Measurements from ENCODE around the gene KCNK3.
A peak's percentile ranks its signal among the peaks of the same experiment; 100 is the strongest.
"Not testable (repeated sequence)": the region's sequence is repeated elsewhere in the genome, so short reads cannot be mapped to it uniquely, and the experiment has no call there.

The KCNK3 gene

DNA sequence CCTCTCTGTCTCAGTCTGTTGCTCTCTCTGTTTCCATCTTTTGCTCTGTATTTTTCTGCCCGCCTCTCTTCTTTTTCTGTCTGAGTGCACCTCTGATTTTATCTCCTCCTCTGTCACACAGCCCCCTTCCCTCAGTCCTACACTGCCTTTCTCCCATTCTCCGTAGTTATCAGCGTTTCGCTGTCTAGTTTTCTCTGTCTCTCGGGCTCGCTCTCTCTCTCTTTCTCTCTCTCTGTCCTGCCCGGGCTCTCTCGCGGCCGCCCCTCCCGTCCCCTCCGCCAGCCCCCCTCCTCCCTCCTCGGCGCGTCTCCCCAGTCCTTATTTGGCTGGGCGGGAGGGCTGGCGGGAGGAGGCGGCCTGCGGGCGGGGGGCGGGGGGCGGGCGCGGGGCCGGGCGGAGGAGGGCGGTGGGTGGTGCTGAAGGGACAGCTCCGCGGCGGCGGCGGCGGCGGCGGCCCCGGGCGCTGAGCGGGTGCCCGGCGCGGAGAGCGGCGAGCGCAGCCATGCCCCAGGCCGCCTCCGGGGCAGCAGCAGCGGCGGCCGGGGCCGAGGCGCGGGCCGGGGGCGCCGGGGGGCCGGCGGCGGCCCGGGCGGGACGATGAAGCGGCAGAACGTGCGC is at the start of gene KCNK3:
Gene KCNK3 (plus strand): TSS at position 444 of the 618 bp plus-strand sequence. CDS start 154 bp downstream, at position 598.
- peak within 1 kb of the TSS; percentile 63 for H3K4me3 Mint-ChIP-seq
- no peaks in the 10 kb centered on the region for H3K9me3 Mint-ChIP-seq
- H3K27ac Mint-ChIP-seq: no peak within 1 kb of the TSS
- H3K36me3 Mint-ChIP-seq: no peaks in the 10 kb centered on the region
- no peaks in the 10 kb centered on the region for H3K4me1 Mint-ChIP-seq
- H3K27me3 Mint-ChIP-seq: peaks cover 46% of the 10 kb centered on the region

DNA sequence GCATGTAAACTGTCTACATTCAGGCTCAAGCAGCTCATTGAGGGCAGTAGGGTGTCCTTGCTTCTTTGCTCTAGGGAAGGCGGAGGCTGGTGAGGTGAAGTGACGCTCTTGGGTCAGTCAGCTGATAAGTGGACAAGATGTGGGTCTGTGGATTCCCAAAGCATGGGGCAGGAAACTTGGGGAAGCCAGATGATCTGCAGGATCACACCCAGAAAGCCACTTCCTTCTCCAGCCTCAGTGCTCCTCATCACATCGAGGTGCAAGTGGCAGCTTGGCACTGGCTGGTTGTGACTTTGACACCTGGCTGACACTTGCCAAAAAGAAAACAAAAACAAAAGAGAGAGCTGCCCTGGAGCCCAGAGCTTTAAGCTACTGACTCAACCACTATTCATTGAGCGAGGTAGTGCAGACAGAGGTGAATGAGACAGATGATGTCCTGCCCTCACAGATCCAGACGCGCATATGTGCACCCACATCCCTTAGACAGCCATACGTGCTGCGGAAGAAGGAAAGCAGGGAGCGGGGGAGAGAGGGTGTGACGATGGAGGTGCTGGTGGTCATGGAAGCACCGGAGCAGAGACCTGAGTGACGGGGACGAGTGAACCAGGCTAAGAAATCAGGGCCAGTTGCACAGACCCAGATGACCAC is 48.2 kb upstream of the KCNK3 start:
- no peaks in the 10 kb centered on the region for H3K9me3 Mint-ChIP-seq
- no peak overlapping the region for H3K4me3 Mint-ChIP-seq
- no peaks in the 10 kb centered on the region for H3K36me3 Mint-ChIP-seq
- H3K27ac Mint-ChIP-seq: no peak overlapping the region
- peaks cover 10% of the 10 kb centered on the region for H3K27me3 Mint-ChIP-seq
- H3K4me1 Mint-ChIP-seq: no peaks in the 10 kb centered on the region

DNA sequence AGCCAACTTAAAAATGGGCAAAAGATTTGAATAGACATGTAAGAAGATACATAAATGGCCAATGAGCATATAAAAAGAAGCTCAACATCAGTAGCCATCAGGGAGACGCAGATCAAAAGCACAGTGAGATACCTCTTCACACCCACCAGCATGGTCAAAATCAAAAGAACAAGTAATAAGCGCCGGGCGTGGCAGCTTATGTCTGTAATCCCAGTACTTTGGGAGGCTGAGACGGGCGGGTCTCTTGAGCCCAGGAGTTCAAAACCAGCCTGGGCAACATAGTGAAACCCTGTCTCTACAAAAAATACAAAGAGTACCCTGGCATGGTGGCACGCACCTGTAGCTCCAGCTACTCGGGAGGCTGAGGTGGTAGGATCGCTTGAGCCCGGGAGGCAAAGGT is 46.8 kb upstream of the KCNK3 start:
- H3K9me3 Mint-ChIP-seq: no peaks in the 10 kb centered on the region
- H3K27ac Mint-ChIP-seq: no peak overlapping the region
- peaks cover 16% of the 10 kb centered on the region for H3K27me3 Mint-ChIP-seq
- no peaks in the 10 kb centered on the region for H3K4me1 Mint-ChIP-seq
- no peak overlapping the region for H3K4me3 Mint-ChIP-seq
- no peaks in the 10 kb centered on the region for H3K36me3 Mint-ChIP-seq

DNA sequence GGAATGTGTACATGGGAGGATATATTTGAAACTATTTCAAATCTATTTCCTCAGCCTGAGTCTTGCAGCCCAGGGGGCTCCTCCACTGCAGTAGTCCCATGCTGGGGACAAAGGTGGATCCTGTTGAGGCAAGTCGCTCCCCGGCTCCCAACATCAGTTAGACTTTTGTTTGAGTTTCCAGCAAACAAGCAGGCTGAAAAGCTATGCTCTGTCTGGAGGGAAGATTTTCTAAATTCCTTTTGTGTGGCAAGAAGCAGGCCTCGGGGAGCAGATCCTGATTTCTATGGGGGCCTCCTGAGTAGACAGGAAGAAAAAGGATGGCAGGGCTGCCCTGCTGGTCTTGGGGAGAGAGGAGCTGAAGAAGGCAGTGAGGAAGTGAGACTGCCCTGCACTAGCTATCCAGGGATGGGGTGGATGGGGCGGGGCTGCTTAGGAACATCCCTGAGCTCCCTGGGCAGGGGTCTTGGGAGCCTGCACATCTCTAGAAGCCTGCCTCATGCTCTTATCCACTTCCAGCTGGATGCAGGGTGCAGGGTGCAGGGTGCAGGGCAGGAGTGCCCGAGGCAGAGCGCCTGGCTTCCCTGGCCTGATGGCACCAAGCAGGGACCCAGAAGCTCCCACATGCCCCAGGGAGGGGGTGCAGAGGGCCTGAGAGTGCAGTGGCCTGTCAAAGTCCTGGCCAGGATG is 45.4 kb upstream of the KCNK3 start:
- no peak overlapping the region for H3K27ac Mint-ChIP-seq
- H3K36me3 Mint-ChIP-seq: no peaks in the 10 kb centered on the region
- no peak overlapping the region for H3K4me3 Mint-ChIP-seq
- H3K4me1 Mint-ChIP-seq: no peaks in the 10 kb centered on the region
- H3K9me3 Mint-ChIP-seq: no peaks in the 10 kb centered on the region
- H3K27me3 Mint-ChIP-seq: peaks cover 11% of the 10 kb centered on the region

DNA sequence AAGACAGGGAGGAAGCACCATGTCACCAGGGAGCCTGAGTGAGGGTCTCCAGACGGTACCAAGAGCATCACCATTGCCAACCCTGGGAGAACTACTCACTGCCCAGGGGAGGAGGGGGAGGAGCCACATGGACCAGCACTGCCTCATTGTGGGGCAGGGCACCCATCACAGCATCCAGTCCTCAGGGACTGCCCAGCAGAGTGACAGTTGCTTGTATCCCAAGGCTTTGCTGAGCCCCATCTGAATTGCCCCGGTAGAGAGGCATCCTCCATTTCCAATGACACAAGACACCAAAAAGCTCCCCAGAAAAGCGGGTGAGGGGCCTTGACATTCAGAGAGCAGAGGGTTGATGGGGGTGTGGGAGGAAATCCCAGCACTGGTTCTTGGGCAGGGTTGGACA is 44.5 kb upstream of the KCNK3 start:
- no peaks in the 10 kb centered on the region for H3K36me3 Mint-ChIP-seq
- H3K4me1 Mint-ChIP-seq: no peaks in the 10 kb centered on the region
- no peak overlapping the region for H3K27ac Mint-ChIP-seq
- no peak overlapping the region for H3K4me3 Mint-ChIP-seq
- H3K27me3 Mint-ChIP-seq: peaks cover 11% of the 10 kb centered on the region
- H3K9me3 Mint-ChIP-seq: no peaks in the 10 kb centered on the region

DNA sequence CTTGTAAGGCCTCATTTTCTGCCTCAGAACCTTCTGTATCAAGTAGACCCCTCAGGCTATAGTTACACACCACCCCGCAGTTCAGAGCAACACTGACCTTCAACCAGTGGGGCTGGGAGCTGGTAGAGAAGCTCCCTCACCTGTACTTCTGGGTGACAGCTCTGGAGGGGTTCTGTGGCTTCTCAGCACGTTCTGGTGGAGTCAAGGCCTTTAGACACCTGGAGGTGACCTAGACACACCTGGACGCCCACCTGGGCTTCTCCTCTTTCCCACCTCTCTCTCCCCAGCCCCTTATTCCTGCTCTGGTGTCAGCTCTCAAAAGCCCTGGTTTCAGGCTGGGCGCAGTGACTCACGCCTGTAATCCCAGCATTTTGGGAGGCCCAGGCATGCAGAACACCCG is 44.0 kb upstream of the KCNK3 start:
- Mint-ChIP-seq H3K36me3 (no peaks in the 10 kb centered on the region), H3K4me1 (no peaks in the 10 kb centered on the region), H3K4me3 (no peak overlapping the region), H3K9me3 (no peaks in the 10 kb centered on the region), H3K27me3 (peaks cover 11% of the 10 kb centered on the region), H3K27ac (no peak overlapping the region)

DNA sequence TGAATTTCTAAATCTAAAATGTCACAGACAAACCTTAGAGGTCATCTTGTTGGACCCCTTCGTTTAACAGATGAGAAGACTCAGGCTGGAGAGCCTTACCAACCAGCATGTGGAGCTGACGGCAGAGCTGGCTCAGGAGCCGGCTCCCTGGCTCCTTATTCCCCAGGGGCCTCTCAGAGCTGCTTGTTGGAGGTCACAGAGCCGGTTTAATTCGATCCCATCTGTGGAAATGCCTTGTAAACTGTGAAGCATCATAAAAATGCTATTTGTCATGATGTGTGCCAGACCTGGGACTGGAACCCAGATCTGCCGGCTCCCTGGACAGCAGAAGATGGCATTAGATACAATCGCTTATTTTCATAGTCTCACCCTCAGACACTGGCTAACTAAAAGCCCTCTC is 43.2 kb upstream of the KCNK3 start:
- no peaks in the 10 kb centered on the region for H3K36me3 Mint-ChIP-seq
- no peak overlapping the region for H3K4me3 Mint-ChIP-seq
- no peaks in the 10 kb centered on the region for H3K9me3 Mint-ChIP-seq
- H3K27me3 Mint-ChIP-seq: peaks cover 9% of the 10 kb centered on the region
- no peaks in the 10 kb centered on the region for H3K4me1 Mint-ChIP-seq
- no peak overlapping the region for H3K27ac Mint-ChIP-seq

DNA sequence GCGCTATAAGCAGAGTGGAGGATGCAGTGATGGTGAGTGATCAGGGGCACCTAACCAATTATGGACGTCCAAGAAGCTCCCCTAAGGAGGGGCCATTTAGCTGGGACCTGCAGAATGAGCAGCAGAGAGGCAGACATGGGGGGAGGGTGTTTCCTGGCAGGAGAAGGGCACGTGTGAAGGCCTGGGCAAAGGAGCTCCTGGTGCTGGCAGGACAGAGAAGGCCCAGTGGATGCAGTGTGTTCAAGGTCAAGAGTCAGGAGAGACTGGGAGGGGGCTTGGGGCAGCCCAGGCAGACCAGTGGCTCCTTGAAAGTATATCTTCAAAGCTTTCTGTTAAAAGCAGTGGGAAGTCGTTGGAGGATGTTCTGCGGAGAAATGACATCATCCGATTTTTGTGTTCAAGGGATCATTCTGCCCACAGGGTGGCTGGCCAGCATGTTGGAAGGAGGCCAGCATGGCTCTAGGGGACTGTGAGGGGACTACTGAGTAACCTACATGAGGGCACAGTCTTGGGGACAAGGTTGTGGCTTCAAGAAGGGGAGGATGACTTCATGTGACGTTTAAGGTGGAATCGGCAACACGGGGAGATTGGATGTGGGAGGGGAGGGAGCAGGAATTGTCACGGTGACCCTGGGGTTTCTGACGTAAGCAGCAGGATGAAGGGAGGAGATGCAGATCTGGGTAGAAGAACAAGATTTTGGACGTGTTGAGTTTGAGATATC is 42.4 kb upstream of the KCNK3 start:
- H3K27ac Mint-ChIP-seq: no peak overlapping the region
- H3K9me3 Mint-ChIP-seq: no peaks in the 10 kb centered on the region
- no peaks in the 10 kb centered on the region for H3K36me3 Mint-ChIP-seq
- no peak overlapping the region for H3K4me3 Mint-ChIP-seq
- H3K27me3 Mint-ChIP-seq: peaks cover 5% of the 10 kb centered on the region
- H3K4me1 Mint-ChIP-seq: no peaks in the 10 kb centered on the region

DNA sequence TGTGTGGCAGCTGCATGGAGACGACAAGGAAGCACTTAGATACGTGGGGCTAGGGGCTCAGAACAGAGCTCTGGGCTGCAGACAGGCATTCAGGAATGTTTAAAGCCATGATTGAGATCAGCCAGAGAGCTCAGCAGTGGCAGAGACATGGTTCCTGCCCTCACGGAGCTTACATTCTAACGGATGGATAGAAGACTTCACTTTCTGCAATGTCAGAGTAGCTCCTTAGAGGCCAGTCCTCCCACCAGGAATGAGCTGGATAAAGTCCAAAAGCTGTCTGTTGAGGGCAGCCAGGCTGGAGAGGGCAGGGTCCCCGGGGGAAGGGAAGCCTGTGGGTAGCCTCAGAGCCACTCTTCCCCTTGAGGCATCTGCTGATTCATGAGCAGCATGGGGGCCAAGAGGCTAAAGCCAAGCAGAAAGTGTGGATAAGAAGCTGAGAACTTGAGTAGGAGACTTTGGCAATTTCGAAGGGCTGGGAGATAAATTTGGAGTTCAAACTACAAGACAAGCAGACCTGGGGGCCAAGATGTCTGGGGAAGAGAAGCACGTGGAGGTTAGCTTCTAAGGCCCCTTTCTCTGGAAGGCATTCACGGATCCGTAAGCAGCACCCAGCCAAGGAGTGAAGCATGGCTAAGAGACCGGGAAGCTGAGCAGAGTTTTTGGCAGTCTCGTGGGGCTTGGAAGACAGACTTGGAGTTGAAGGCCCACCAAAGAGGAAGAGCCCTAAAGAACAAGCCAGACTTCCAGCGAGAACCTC is 41.6 kb upstream of the KCNK3 start:
- Mint-ChIP-seq H3K36me3 (no peaks in the 10 kb centered on the region), H3K4me3 (no peak overlapping the region), H3K27ac (no peak overlapping the region), H3K27me3 (peaks cover 5% of the 10 kb centered on the region), H3K4me1 (no peaks in the 10 kb centered on the region), H3K9me3 (no peaks in the 10 kb centered on the region)

DNA sequence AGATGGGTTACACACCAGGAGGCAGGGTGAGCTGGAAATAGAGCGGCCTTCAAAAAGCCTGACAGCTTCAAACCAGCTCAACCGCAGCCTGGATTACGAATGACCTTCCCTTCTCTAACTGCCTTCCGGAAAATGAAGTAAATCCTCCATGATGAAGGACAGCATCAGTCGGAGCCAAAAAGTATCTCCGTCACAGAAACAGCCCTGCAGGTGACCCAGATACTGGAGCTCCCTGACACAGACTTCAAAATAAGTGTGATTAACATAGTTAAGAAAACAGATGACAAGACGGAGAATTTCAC is 41.1 kb upstream of the KCNK3 start:
- H3K4me3 Mint-ChIP-seq: no peak overlapping the region
- H3K9me3 Mint-ChIP-seq: no peaks in the 10 kb centered on the region
- H3K36me3 Mint-ChIP-seq: no peaks in the 10 kb centered on the region
- H3K4me1 Mint-ChIP-seq: no peaks in the 10 kb centered on the region
- H3K27ac Mint-ChIP-seq: no peak overlapping the region
- H3K27me3 Mint-ChIP-seq: peaks cover 5% of the 10 kb centered on the region

DNA sequence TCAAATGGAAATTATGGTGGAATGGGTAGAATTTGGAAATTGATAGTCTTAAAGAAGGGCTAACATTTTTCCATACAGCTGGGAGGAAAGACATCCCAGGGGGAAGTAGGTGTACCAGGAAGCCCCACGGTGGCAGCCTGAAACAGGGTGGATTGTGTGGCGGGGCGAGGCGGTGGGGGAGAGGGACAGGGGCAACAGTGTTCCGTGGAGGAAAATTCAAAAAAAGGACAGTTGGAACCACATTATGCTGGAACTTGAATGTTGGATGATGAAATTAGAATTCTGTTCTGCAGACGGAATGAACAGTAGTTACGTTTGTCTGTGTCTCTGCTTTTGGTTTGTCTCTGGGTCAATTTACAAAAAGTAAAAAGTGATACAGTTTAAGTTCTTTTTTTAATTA is 40.7 kb upstream of the KCNK3 start:
- Mint-ChIP-seq H3K4me3 (no peak overlapping the region), H3K9me3 (no peaks in the 10 kb centered on the region), H3K27ac (no peak overlapping the region), H3K27me3 (peaks cover 5% of the 10 kb centered on the region), H3K36me3 (no peaks in the 10 kb centered on the region), H3K4me1 (no peaks in the 10 kb centered on the region)

DNA sequence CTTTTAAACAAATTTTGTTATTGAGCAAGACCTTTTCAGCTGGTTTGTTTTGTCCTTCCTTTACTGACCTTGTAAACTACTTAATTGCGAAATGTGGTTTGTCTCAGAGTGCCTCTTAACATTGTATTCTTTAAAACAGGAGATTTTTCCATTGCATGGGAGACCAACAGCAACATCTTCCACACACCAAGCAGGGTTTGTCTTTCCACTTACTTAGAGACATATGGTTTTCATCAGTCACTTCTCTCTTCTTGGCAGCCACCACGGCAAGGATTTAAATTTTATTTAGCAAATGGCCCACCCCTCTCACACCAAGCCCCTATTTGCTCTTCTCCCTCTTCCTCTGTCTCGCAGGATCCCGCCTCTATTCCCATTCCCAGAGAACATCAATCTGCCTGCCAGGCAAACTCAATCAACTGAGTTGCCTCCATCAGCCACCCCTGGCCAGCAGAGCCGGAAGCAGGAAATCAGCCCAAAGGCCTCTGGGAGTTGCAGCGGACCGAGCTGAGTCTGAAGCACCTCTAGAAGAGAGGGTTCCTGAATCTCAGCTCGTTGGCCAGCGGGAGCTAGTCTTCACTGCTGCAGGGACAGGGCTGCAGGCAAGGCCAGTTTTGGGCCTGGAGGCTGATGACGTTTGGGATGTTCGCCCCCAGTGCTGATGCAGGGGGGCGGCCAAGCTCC is 40.0 kb upstream of the KCNK3 start:
- H3K27me3 Mint-ChIP-seq: peaks cover 5% of the 10 kb centered on the region
- H3K27ac Mint-ChIP-seq: no peak overlapping the region
- no peaks in the 10 kb centered on the region for H3K4me1 Mint-ChIP-seq
- H3K9me3 Mint-ChIP-seq: no peaks in the 10 kb centered on the region
- H3K4me3 Mint-ChIP-seq: no peak overlapping the region
- H3K36me3 Mint-ChIP-seq: no peaks in the 10 kb centered on the region

DNA sequence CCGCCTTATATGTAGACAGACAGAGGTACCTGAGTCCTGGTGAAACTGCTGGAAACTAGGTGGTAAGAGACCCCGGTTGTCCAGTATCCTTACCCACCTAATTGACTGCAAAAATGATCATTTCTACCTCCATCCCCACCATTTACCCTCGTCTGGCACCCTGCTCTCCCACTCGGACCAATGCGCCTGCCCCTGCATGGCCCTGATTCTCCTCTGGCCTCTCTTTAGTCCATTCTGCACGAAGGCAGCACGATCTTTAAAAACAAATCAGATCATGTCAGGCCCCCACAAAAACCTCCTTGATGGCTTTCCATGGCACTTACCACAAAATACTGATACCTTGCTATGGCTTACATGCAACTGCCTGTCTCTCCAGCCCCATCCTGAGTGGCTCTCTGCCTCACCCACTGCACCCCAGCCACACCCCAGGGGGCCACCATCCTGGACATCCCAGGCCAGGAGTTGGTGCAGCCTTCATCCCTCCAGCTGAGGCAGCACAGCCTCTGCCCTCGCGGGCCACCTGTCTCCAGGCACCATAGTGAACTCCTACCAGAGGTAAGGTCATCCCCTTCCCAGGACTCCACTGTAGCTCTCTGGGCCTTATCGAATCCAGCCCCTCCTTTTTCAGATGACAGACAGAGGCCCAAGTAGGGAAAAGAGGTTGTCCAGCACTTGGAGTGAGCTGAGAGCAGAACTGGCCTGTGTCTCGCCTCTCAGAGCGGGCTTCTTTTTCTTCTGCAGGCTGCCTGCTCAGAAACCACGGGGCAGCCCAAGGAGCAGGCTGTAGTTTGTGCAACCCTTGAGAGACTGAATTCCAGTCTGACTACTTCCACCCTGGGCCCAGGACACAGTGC is 39.1 kb upstream of the KCNK3 start:
- no peaks in the 10 kb centered on the region for H3K36me3 Mint-ChIP-seq
- H3K4me3 Mint-ChIP-seq: no peak overlapping the region
- peaks cover 7% of the 10 kb centered on the region for H3K27me3 Mint-ChIP-seq
- no peaks in the 10 kb centered on the region for H3K4me1 Mint-ChIP-seq
- H3K9me3 Mint-ChIP-seq: no peaks in the 10 kb centered on the region
- no peak overlapping the region for H3K27ac Mint-ChIP-seq

DNA sequence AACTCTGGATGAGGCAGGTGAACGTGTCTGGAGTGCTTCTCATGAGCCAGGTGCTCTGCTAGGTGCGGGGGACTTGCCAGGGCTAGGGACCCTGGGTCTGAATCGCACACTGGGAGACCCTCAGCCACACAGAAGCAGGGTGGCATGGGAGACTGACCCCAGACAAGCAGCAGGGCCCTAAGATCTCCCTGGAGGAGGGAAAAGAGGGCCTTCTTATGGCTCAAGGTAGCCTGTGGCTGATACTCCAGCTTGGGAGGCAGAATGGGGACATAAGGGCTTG is 38.5 kb upstream of the KCNK3 start:
- H3K9me3 Mint-ChIP-seq: peaks cover 3% of the 10 kb centered on the region
- no peak overlapping the region for H3K27ac Mint-ChIP-seq
- no peak overlapping the region for H3K4me3 Mint-ChIP-seq
- peaks cover 7% of the 10 kb centered on the region for H3K27me3 Mint-ChIP-seq
- no peaks in the 10 kb centered on the region for H3K36me3 Mint-ChIP-seq
- no peaks in the 10 kb centered on the region for H3K4me1 Mint-ChIP-seq

DNA sequence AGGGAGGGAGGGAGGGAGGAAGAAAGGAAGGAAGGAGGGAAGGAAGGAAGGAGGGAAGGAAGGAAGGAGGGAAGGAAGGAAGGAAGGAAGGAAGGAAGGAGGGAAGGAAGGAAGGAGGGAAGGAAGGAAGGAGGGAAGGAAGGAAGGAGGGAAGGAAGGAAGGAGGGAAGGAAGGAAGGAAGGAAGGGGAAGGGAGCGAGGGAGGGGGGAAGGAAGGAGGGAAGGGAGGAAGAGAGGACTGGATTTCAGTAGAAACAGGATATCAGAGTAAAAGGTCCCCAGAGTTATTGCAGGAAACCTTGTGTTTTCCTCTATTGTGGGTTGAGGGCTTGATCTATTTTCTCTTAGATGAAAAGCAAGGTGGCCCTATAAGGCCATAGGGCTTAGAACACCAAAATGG is 37.4 kb upstream of the KCNK3 start:
- H3K36me3 Mint-ChIP-seq, H3K27me3 Mint-ChIP-seq, H3K4me3 Mint-ChIP-seq, H3K27ac Mint-ChIP-seq, H3K4me1 Mint-ChIP-seq: not testable (repeated sequence)
- H3K9me3 Mint-ChIP-seq: peaks cover 13% of the 10 kb centered on the region
